Right atrium auricular region (tissue), 2 donors: ENCODE data around the gene TDRD1. TPM values are rescaled to one million over a fixed set of nuclear protein-coding genes. Genes with fewer than 3 reads are reported as not detected.

Source experiments
- DNase-seq: peaks from one replicate; pipeline ENCODE4 v3.0.0-alpha.2; 2019; ENCODE audit warnings: low spot score
- H3K27ac ChIP-seq, 2 donors: fragments of 200-600 bp; sonication (generic); 1 replicate in 1 of 2; 2 replicates in 1 of 2; pipeline ENCODE4 v1.5.1; 2016 to 2019
- H3K27me3 ChIP-seq, 2 donors: fragments of 200-600 bp; sonication (generic); one replicate each; pipeline versions ENCODE4 v1.5.1 to v1.6.0; 2017 to 2019
- H3K36me3 ChIP-seq: fragments of 200-600 bp; sonication (generic); one replicate; pipeline ENCODE4 v1.5.1; 2016
- H3K4me1 ChIP-seq, 2 donors: fragments of 200-600 bp; sonication (generic); one replicate each; pipeline versions ENCODE4 v1.5.1 to v1.6.0; 2017 to 2019
- H3K4me3 ChIP-seq, 2 donors: fragments of 200-600 bp; sonication (generic); 1 replicate in 1 of 2; 2 replicates in 1 of 2; pipeline ENCODE4 v1.5.1; 2017 to 2019; ENCODE audit warnings: mild to moderate bottlenecking in 1 of 2, moderate library complexity in 1 of 2
- H3K9me3 ChIP-seq, 2 donors: fragments of 200-600 bp; sonication (generic); one replicate each; pipeline ENCODE4 v1.5.1; 2019
- microRNA counts, 2 donors: library from miRNA; unstranded; fragments of <30 nt; microRNA quantifications; one replicate each; lab custom pipeline; 2016 to 2017
- total RNA-seq, 2 donors: library from RNA; depleted of rRNA; stranded (reverse); fragments of >200 nt; gene quantifications; one replicate each; pipeline ENCODE4 v1.1.0, GENCODE V29; 2016
- TF ChIP-seq, protein P1 (sequence below), 2 donors: fragments of 200-600 bp; sonication (generic); IDR thresholded peaks; one replicate each; pipeline ENCODE4 v1.5.1; 2019; ENCODE audit warnings: antibody characterized with exemption in 2 of 2

Gene TDRD1
- total RNA-seq, 2 donors from 2014 or later: 0.12 to 1.1 TPM

DNA sequence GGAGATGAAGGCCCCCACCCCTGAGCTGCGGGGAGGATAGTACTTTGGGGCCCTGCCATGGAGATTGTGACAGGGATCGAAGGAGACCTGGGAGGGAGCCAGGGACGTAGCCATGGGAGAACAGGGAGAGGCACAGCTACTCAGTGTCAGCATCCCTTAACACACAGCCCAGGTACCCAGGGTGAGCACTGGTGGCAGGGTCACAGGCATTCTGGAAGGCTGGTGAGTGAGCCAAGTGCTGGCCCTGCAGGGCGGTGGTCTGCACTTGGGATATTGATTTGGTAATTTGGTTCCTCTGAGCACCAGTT, 99.7 kb downstream of the TDRD1 start:
- no peak for DNase-seq
- no peak overlapping the region for H3K27ac ChIP-seq
- TF ChIP-seq, protein P1, sequence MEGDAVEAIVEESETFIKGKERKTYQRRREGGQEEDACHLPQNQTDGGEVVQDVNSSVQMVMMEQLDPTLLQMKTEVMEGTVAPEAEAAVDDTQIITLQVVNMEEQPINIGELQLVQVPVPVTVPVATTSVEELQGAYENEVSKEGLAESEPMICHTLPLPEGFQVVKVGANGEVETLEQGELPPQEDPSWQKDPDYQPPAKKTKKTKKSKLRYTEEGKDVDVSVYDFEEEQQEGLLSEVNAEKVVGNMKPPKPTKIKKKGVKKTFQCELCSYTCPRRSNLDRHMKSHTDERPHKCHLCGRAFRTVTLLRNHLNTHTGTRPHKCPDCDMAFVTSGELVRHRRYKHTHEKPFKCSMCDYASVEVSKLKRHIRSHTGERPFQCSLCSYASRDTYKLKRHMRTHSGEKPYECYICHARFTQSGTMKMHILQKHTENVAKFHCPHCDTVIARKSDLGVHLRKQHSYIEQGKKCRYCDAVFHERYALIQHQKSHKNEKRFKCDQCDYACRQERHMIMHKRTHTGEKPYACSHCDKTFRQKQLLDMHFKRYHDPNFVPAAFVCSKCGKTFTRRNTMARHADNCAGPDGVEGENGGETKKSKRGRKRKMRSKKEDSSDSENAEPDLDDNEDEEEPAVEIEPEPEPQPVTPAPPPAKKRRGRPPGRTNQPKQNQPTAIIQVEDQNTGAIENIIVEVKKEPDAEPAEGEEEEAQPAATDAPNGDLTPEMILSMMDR (IDR thresholded peaks at IDR 0.05): no peak

DNA sequence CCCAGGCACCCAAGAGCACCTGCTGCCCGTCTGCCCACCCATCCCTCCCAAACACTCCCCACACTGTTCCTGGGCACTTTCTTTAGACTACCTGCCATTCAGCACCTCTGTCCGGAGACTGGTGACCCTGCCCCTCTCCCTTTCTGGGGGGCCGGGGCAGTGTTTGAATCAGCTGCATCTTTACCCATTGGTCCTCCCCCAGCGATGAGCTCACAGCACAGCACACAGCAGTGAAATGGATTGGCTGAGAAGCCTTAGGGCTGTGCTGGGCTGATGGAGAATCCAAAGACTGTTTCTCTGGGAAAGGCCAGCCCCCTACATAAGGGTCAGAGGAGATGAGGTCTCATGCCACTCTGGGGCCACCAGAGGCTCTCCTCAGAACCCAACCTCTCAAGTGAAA, 100.1 kb downstream of the TDRD1 start:
- Histone ChIP-seq H3K9me3 (no peaks in the 10 kb centered on the region), H3K4me1 (no peaks in the 10 kb centered on the region), H3K4me3 (no peak overlapping the region), H3K27me3 (no peaks in the 10 kb centered on the region), H3K36me3 (no peaks in the 10 kb centered on the region), H3K27ac (no peak overlapping the region)
- TF ChIP-seq, protein P1 (IDR thresholded peaks at IDR 0.05): no peak
- DNase-seq: no peak

More for the DNA sequence above, 99.7 kb downstream of the TDRD1 start:
- Histone ChIP-seq H3K27me3 (no peaks in the 10 kb centered on the region), H3K4me3 (no peak overlapping the region), H3K4me1 (no peaks in the 10 kb centered on the region), H3K9me3 (no peaks in the 10 kb centered on the region), H3K36me3 (no peaks in the 10 kb centered on the region)

DNA sequence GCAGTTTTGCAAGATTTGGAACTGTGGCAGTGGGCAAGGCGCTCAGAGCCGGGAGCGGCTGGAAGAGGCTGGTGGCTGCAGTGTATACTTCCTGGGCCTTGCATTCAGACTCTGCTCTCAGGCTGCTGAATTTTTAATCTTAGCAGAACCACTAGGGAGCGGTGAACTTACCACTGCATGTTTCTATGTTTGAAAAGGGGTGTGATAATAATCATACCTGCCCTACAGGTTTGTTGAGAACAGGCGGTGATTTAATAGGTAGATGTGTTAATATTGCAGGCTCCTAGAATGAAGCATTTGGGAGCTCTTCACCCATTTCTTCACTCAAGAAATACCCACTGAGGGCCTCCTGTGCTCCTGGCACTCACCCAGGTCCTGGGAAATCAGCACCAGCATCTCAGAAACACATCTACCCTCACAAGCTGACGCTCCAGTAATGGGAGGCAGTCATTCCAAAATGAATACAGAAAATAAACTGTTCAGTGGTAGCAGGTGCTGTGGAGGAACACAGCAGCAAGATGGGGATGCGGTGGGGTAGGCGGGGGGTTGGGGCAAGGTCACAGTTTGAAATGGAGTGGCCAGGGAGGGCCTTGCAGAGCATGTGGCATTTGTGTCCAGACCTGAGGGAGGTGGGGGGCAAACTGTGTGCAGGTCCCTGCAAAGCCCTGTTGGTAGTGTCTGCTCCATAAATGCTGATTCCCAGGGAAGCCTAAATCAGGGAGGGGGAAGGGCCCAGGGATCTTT, 100.9 kb downstream of the TDRD1 start:
- H3K36me3 ChIP-seq: no peaks in the 10 kb centered on the region
- no peaks in the 10 kb centered on the region for H3K4me1 ChIP-seq
- no peak for DNase-seq
- no peak overlapping the region for H3K4me3 ChIP-seq
- TF ChIP-seq, protein P1 (IDR thresholded peaks at IDR 0.05): no peak
- no peak overlapping the region for H3K27ac ChIP-seq
- H3K27me3 ChIP-seq: no peaks in the 10 kb centered on the region
- no peaks in the 10 kb centered on the region for H3K9me3 ChIP-seq

DNA sequence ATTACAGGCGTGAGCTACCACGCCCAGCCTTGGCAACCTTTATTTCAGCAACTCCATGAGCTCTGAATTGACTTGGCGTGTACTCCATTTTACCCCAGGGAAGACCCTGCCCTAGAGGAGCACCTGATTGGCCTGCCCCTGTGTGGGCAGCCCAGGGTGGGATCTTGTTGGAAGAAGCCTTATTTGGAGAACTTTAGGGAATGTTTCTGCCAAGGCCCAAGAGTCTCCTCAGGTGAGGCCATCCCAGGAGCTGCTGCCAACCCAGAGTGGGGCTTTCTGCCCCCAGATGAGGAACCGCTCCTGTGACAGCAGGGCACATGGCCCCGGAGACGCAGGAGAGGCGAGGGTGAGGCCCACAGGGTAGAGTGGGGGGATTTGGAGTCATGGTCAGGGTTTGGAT, 101.9 kb downstream of the TDRD1 start:
- no peak overlapping the region for H3K27ac ChIP-seq
- no peaks in the 10 kb centered on the region for H3K27me3 ChIP-seq
- no peak for DNase-seq
- no peak overlapping the region for H3K4me3 ChIP-seq
- H3K9me3 ChIP-seq: no peaks in the 10 kb centered on the region
- H3K4me1 ChIP-seq: no peaks in the 10 kb centered on the region
- H3K36me3 ChIP-seq: no peaks in the 10 kb centered on the region
- TF ChIP-seq, protein P1 (IDR thresholded peaks at IDR 0.05): no peak

DNA sequence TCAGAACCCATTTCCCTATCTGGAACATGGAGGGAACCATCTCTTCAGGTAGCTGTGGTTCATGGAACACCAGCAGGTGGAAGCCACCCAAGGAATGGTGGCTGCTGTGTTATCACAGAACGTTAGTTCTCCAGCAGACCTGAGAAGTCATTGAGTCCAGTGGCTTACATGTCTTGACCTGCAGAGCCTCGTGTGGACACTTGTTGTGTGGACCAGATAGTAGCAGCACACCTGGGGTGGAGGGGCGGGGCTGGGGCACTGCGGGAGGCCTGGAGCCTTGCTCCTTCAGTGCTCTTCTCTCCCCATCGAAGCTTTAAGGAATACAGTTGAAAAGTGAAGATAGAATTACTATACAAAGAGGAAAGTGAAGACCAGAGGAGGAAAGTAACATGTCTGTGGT, 102.3 kb downstream of the TDRD1 start:
- no peak overlapping the region for H3K27ac ChIP-seq
- no peaks in the 10 kb centered on the region for H3K36me3 ChIP-seq
- H3K4me1 ChIP-seq: no peaks in the 10 kb centered on the region
- no peaks in the 10 kb centered on the region for H3K27me3 ChIP-seq
- H3K9me3 ChIP-seq: no peaks in the 10 kb centered on the region
- H3K4me3 ChIP-seq: no peak overlapping the region
- TF ChIP-seq, protein P1 (IDR thresholded peaks at IDR 0.05): no peak
- DNase-seq: no peak

MicroRNAs within 50 kb of the gene (microRNA counts, 767-probe panel; counts per million panel counts)
- microRNA hsa-miR-2110 (lab: Ali Mortazavi, UCI): 0 to 1,434 counts per million in 2 donors

Other genes with a start within 250 kb of the TDRD1 start
- 10 to 100 TPM; 32.8 to 49.8 TPM for gene ADRB1, start 135.5 kb upstream of the TDRD1 start, total RNA-seq
- gene CCDC186, start 5.2 kb upstream of the TDRD1 start, total RNA-seq: 10 to 100 TPM; 13.0 to 17.1 TPM
- not detected for gene VWA2, start 59.9 kb downstream of the TDRD1 start, total RNA-seq
- gene AFAP1L2, start 225.1 kb downstream of the TDRD1 start, total RNA-seq: 1 to 10 TPM; 5.8 to 6.3 TPM